SHP77 treated with DMSO at 0.1 percent for 48 hours (cell line): ENCODE measurements around the gene SAMD8.
"Not testable (repeated sequence)": the region's sequence is repeated elsewhere in the genome, so short reads cannot be mapped to it uniquely, and the experiment has no call there.

Source experiments
- DNase-seq: peaks from one replicate; lab custom pipeline; 2025; lab: John Stamatoyannopoulos, UW

SAMD8 gene

DNA sequence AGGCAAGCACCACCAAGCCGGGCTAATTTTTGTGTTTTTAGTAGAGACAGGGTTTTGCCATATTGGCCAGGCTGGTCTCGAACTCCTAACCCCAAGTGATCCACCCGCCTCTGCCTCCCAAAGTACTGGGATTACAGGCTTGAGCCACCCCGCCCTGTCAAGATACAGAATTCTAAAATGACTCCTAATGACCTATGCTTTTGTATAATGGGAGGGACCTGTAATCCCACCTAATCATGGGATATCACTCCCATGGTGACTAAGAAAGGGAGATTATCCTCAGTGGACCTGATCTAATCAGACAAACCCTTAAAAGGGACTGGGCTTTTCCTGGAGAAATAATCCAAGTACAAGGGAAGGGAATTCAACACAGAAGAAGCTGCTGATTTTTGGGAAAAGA is 28.8 kb downstream of the SAMD8 start:
- DNase-seq, result no peak

DNA sequence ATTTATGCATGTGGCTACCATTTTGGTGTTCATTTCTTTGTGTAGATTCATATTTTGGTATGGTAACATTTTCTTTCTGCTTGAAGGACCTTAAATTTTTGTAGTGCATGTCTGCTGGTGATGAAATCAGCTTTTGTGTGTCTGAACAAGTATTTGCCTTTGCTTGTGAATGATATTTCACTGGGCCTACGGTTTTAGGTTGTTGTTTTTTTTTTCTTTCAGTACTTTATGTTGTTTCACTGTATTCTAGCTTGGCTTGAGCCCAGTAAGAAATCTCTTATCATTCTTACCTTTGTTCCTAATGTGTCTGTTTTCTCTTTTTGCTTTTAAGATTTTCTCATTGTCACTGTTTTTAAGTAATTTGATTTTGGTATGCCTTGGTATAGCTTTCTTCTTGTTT is 31.9 kb downstream of the SAMD8 start:
- no peak for DNase-seq

- DNase-seq, result no peak
Measured at GRCh38 chr10:75145590-75145989, 34.1 kb downstream of the SAMD8 start.

DNA sequence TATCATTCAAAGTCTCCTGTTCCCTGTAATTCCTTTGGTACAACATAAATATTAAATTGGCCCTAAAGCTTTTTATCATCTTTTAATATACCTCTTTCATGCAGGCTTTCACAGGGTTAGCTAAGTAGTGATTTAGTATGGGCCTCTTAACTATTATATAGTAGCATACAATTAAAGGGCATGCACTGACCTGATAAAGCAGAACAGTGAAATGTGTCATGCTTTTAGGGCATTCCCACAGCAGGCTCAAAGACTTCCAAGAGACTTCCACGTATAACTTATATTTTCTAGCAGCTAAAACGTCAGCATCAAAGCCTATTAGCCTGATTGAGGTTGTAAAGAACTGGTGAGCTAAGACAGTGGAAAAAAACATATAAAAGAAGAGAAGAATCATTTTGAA is 35.3 kb downstream of the SAMD8 start:
- no peak for DNase-seq

GRCh38 chr10:75150656-75151055 is 39.2 kb downstream of the SAMD8 start:
- DNase-seq, result no peak

GRCh38 chr10:75159519-75159918 is 48.1 kb downstream of the SAMD8 start:
- DNase-seq, result no peak

DNA sequence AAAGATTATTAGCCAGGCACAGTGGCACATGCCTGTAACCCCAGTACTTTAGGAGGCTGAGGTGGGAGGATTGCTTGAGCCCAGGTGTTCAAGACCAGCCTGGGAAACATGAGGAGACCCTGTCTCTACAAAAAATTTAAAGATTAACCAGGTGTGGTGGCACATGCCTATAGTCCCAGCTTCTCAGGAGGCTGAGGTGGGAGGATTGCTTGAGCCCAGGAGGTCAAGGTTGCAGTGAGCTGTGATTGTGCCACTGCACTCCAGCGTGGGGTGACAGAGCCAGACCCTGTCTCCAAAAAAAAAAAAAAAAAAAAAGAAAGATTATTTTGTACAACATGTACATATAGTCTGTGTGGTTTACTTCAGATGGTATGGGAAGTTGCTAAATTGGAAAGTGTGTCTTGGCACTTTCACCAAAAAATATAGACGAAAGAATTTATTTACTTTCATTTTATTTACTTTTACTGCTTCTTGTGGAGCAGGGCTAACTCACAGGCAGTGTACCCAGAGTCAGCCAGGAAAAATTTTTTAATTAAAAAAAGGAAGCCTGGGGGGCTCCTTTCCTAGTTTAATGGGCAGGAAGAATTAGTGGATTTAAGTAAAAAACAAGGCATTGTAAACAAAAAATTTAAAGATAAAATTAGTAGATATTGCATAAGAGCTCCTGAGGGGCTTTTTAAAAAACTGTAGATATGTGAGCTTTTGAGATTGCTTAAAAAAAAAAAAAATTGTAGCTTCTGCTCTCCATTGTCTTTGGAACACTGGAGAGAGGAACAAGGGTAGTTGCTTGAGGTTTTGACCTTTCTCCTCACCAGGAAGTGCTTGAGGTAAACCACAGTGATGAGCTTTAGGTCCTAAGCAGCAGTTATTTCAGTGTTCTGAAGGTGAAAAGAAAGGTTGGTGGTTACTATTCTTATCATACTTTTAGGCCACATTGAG is 54.5 kb downstream of the SAMD8 start:
- no peak for DNase-seq

DNA sequence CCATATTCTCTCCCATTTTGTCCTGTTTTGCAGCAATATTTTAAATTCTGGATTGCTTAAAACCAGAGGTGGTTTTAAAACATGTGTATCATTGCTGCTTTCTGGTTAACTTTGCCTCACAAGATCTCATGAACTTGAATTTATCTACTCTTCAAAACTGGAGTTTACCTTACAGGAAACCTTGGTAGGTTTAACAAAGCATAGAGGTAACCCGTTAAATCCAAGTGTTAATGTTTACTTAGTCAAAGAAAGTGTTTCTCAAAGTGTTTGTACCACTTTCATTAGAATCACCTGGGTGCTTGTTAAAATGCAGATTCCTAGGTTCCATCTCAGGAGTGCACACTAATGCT is 55.1 kb downstream of the SAMD8 start:
- no peak for DNase-seq

- no peak for DNase-seq
Measured at GRCh38 chr10:75168275-75168674, 56.8 kb downstream of the SAMD8 start.

- no peak for DNase-seq
Measured at GRCh38 chr10:75170215-75170614, 58.8 kb downstream of the SAMD8 start.

- no peak for DNase-seq
Measured at GRCh38 chr10:75175046-75175445, 63.6 kb downstream of the SAMD8 start.

GRCh38 chr10:75176046-75176445 is 64.6 kb downstream of the SAMD8 start:
- DNase-seq, result no peak

- DNase-seq, result no peak
Measured at GRCh38 chr10:75176736-75177135, 65.3 kb downstream of the SAMD8 start.

GRCh38 chr10:75179657-75180177 is 68.3 kb downstream of the SAMD8 start:
- DNase-seq, result no peak

DNA sequence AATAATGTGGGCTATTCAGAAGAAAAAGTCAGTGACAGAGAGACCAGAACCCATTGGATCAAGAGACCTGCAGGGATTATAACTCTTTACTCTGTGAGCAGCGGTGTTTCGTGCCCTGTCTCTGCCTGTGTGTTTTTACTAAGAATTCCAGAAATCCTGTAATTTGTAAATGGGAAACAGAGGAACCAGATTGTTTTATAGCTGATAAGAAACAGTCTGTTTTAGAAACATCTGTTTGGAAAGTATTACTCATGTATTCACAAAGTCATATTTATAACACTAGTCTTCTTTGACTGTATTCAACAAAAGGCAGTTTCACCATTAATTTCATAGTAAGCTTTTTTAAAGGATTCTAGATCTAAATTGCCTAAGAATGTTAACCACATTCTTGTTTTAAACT is 69.1 kb downstream of the SAMD8 start:
- no peak for DNase-seq

GRCh38 chr10:75181073-75181472 is 69.6 kb downstream of the SAMD8 start:
- DNase-seq, result no peak

- DNase-seq, result no peak
Measured at GRCh38 chr10:75186310-75186709, 74.9 kb downstream of the SAMD8 start.

DNA sequence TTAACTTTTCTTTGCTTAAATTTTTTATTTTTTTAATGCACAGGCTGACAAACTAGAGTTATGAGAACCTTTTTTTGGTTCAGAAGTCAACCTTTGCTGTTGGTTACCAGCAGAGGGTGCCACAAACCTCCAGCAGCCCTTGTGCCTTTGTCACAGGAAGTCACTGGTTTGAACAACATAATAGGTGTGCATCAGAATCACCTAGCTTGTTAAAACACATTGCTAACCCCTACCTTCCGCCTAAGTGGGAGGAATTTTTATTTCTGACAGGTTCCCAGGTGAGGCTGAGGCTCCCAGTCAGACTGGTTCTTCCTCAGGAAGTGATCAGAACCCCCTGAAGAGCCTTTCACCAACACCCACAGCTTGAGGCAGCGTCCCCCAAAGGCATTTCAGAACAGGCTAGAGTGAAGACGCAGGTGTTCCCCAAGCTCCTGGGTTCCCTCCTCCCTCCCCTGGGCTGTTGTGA is 76.5 kb downstream of the SAMD8 start:
- DNase-seq, result no peak

- not testable (repeated sequence) for DNase-seq
Measured at GRCh38 chr10:75188522-75188921, 77.1 kb downstream of the SAMD8 start.

GRCh38 chr10:75189266-75190096 is 78.0 kb downstream of the SAMD8 start:
- no peak for DNase-seq

GRCh38 chr10:75191821-75192568 is 80.5 kb downstream of the SAMD8 start:
- DNase-seq, result no peak

GRCh38 chr10:75194625-75195024 is 83.2 kb downstream of the SAMD8 start:
- not testable (repeated sequence) for DNase-seq
